NCI-H82 (cell line): Measurements from ENCODE around the gene NIBAN1.
"Not testable (repeated sequence)": the region's sequence is repeated elsewhere in the genome, so short reads cannot be mapped to it uniquely, and the experiment has no call there.

Experiments used
- DNase-seq: peaks from one replicate; lab custom pipeline; 2025; lab: John Stamatoyannopoulos, UW

The NIBAN1 gene

GRCh38 chr1:184972315-184973055, 1.8 kb downstream of the NIBAN1 start:
- peak; percentile 38 for DNase-seq

DNA sequence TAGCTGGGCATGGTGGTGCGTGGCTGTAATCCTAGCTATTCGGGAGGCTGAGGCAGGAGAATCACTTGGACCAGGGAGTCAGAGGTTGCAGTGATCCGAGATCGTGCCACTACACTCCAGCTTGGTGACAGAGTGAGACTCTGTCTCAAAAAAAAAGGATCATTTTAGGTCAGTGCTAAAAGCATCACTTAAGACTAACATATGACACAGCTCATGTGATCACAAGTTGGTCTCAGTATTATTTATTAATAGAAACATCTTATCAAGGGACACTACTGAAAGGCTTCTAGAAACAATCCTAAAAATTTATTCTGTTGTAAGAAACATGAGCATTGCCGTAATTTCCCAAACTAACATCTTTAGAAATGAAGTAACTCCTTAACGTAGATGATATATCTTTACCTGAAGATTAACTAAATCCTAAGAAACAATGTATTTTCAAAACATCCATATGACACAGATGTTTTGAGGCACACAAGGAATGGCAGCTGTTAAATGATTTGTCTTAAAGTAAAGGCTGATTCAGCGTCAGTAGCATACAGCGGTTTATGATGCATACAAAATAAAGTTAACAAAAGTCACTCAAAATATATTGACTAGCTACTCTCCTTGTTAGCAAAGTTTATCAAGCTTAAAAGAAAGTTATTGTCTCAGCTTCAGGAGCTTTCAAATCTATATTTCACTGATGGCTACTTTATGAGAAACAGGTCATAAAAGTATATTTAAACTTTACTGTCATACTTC, 2.6 kb downstream of the NIBAN1 start:
- no peak for DNase-seq

DNA sequence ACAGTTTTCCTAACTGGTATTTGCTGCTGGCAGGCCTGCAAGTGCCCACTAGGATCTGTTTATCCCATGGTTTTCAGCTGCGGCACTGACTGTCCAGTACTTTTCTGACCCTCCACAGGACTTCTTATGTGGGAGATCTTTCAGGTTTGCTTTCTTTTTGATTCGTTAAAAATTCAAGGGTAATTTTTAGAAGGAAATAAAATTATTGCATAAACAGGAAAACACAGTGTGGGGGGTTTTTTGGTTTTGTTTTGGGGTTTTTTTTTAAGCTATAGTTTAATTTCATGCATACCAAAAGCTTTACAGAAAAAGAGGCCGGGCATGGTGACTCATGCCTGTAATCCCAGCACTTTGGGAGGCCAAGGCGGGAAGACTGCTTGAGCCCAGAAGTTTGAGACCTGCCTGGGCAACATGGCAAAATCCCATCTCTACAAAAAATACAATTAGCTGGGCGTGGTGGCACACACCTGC, 3.6 kb downstream of the NIBAN1 start:
- DNase-seq = no peak

GRCh38 chr1:184966989-184967388, 7.3 kb downstream of the NIBAN1 start:
- DNase-seq = no peak

GRCh38 chr1:184965944-184966860, 8.1 kb downstream of the NIBAN1 start:
- DNase-seq = no peak

DNA sequence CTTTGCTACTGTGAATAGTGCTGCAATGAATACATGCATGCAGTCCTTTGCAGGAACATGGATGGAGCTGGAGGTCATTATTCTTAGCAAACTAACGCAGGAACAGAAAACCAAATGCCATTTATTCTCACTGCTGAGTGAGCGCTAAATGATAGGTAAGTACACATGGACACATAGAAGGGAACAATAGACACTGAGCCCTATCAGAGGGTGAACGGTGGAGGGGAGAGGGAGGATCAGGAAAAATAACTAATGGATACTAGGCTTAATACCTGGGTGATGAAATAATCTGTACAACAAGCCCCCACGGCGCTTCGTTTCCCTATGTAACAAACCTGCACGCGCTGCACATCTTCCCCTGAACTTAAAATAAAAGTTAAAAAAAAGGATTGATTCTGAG, 8.9 kb downstream of the NIBAN1 start:
- no peak for DNase-seq

- DNase-seq = no peak
These were observed 14.7 kb downstream of the NIBAN1 start for GRCh38 chr1:184959626-184960025.

GRCh38 chr1:184958554-184959353, 15.6 kb downstream of the NIBAN1 start:
- DNase-seq = no peak

DNA sequence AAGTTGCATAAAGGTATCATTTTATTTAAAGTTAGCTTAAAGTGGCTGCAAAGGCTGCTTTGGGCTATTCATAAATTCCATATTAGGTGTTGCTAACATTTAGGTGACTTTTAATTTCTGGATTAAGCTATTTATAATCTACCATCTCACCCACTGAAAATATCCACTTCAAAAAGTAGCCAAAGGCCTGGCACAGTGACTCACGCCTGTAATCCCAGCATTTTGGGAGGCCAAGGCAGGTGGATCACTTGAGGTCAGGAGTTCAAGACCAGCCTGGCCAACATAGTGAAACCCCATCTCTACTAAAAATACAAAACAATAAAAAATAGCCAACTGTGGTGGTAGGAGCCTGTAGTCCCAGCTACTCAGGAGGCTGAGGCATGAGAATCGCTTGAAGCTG, 16.4 kb downstream of the NIBAN1 start:
- DNase-seq = not testable (repeated sequence)

DNA sequence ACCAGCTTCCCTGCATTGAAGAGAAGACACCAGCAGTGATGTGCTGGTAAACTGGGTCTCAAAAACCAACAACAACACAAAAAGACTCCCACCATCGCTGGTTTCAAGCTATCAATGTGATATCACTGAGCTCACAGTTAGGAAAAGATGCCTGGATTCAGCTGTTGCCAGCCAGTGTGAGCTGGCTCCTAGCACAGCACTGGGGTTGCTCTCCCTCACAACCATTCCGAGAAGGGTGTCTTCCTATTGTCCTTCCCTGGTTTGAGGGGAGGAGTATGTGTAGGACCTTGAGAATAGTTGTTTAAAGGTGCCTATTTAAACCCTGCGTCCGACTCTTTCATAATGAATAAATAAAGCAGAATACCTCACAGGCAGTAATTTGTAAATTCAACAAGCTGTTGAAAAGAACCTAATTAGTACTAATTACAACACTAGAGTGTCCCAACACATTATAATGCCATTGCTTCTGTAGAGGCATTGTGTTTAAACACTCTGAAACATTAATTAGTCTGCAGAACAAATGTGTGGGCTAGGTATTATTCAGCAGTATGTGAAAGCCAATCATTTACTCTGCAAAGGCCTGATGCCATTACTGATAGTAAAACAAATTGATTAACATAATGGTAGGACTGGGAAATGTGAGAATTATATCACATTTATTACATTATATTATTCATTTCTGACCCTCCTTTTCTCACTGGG, 17.2 kb downstream of the NIBAN1 start:
- DNase-seq = no peak

GRCh38 chr1:184954232-184954995, 19.9 kb downstream of the NIBAN1 start:
- DNase-seq = no peak

DNA sequence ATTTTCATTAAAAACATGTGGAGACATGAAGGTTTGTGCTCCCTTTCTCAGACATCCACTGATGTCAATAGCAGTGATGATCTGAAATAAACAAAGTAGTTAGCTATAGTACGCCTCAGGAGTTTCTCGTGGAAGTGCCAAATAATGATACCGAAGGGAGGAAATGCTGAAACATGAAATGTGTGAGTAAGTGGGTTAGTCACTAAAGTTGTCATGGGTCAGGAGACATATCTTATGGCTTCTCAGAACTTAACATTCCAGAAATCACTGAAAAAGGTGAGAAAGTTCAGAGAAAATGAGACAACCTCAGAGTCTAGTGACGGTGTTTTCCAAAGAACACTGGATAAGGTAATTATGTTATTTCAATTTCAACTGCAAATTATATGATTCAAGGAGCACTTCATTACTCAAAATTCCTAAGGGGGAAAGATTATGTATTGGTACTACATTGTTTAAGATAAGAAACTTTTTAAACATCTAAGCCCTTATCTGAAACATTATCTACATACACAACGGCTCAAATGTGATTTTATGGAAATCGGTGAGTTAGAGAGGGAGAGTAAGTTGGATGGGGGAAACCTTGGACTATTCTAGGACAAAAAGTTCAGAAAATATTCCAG, 20.6 kb downstream of the NIBAN1 start:
- DNase-seq = no peak

- no peak for DNase-seq
These were observed 21.9 kb downstream of the NIBAN1 start for GRCh38 chr1:184952428-184952827.

DNA sequence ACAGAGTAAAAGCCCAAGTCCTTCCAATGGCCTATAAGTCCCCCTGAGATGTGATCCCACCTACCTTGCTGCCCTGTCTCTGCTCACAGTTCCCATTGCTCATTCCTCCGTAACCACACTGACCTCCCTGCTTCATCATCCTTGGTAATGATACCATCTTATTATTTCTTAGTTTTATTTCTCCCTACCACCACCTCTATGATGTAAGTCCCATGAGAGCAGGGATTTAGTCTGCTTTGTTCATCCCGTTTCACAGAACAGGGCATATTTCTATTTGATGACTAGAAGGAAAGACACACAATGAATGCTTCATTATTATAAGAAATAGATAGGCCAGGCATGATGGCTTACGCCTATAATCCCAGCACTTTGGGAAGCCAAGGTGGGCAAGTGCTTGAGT, 22.5 kb downstream of the NIBAN1 start:
- no peak for DNase-seq

GRCh38 chr1:184950906-184951305, 23.4 kb downstream of the NIBAN1 start:
- DNase-seq = peak; percentile 55

DNA sequence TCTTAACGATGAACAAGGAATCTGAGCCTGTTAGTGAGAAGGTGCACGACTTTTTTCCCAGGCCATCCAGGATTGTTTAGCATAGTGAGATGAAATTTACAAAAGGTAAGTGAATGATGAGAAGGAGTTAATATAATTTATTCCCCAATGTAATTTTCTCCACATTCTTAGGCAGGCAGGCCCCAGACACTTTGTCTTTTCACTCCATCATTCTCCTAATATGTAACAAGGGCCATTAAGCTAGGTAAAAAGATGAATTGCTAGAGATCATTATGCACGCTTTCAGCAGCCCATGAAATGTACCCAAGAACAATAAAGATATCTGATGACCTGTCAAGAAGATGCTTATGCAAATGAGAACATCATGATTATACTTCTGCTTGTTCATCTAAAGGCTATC, 24.1 kb downstream of the NIBAN1 start:
- no peak for DNase-seq

DNA sequence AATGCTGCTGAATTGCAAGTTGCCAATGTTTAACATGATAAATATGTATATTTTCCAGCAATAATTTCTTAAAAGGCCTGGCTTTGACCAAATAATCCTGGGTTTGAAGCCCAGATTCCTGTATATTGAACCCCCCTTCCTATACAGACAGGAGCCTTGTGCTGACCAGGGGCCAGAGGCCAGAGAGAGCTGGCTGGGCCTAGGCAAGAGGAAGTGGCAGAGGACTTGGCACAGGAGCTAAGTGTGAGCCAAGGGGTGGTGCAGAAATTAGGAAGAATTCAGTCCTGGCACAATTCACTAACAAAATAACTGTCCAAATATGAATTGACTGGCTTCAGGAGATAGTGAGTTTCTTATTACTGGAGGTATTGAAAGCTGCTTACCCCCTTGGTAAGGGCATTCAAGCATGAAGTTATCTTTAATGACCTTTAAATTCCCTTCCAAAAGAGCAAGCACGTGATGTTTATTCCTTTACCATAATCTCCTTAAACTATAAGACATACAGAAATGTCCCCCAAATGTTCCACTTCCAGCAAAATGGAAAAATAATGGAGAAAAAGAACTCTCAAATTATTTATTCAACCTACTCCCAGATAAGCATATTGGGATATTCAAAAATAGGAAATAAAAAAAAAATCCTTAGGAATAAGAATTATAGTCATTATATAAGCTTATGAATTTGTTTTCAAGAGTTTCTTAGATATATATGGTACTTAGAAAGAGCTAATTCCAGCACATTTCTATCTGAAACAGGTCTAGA, 26.6 kb downstream of the NIBAN1 start:
- DNase-seq = peak; percentile 70

GRCh38 chr1:184945678-184946412, 28.5 kb downstream of the NIBAN1 start:
- DNase-seq = no peak
